HEK293 (cell line): ENCODE data around the gene IQCE.
A peak's percentile ranks its signal among the peaks of the same experiment; 100 is the strongest.

Experiments
- BCL11A ChIP-seq: fragments of 450-650 bp; formaldehyde crosslinking; IDR thresholded peaks from 2 replicates; pipeline ENCODE4 v1.5.1; 2016; ENCODE audit warnings: low read depth, missing biosample characterization, missing genetic modification characterization
- EGR2 ChIP-seq: fragments of 450-650 bp; formaldehyde crosslinking; IDR thresholded peaks from 2 replicates; pipeline ENCODE4 v1.5.1; 2016; ENCODE audit warnings: low read depth, missing biosample characterization, missing genetic modification characterization
- GLI2 ChIP-seq: fragments of 450-650 bp; formaldehyde crosslinking; IDR thresholded peaks from 2 replicates; pipeline ENCODE4; 2017; ENCODE audit warnings: missing biosample characterization, missing genetic modification characterization, low read depth, borderline replicate concordance
- KLF9 ChIP-seq: fragments of 450-650 bp; formaldehyde crosslinking; IDR thresholded peaks from 2 replicates; pipeline ENCODE4 v1.5.1; 2016; ENCODE audit warnings: missing biosample characterization, missing genetic modification characterization, low read depth
- REPIN1 ChIP-seq: fragments of 450-650 bp; formaldehyde crosslinking; IDR thresholded peaks from 2 replicates; pipeline ENCODE4 v1.5.1; 2017; ENCODE audit warnings: missing biosample characterization, missing genetic modification characterization, low read depth
- ZBTB1 ChIP-seq: fragments of 450-650 bp; formaldehyde crosslinking; IDR thresholded peaks from 2 replicates; pipeline ENCODE4 v1.5.1; 2016; ENCODE audit warnings: missing biosample characterization, missing genetic modification characterization
- ZBTB11 ChIP-seq: fragments of 450-650 bp; formaldehyde crosslinking; conservative IDR thresholded peaks from 2 replicates; pipeline ENCODE4 v1.5.1; 2016; ENCODE audit warnings: low read depth, missing biosample characterization, missing genetic modification characterization
- ZBTB17 ChIP-seq: fragments of 450-650 bp; formaldehyde crosslinking; IDR thresholded peaks from 2 replicates; pipeline ENCODE4 v1.5.1; 2016; ENCODE audit warnings: missing biosample characterization, missing genetic modification characterization
- ZBTB20 ChIP-seq: fragments of 450-650 bp; formaldehyde crosslinking; IDR thresholded peaks from 2 replicates; pipeline ENCODE4 v1.5.1; 2016; ENCODE audit warnings: missing biosample characterization, missing genetic modification characterization
- ZBTB49 ChIP-seq: fragments of 450-650 bp; formaldehyde crosslinking; IDR thresholded peaks from 2 replicates; pipeline ENCODE4 v1.5.1; 2016; ENCODE audit warnings: missing biosample characterization, missing genetic modification characterization, low read depth
- ZBTB6 ChIP-seq: fragments of 450-650 bp; formaldehyde crosslinking; IDR thresholded peaks from 2 replicates; pipeline ENCODE4 v1.5.1; 2017; ENCODE audit warnings: missing biosample characterization, missing genetic modification characterization
- ZNF140 ChIP-seq: fragments of 450-650 bp; formaldehyde crosslinking; IDR thresholded peaks from 2 replicates; pipeline ENCODE4 v1.5.1; 2016; ENCODE audit warnings: missing biosample characterization, missing genetic modification characterization
- ZNF266 ChIP-seq: fragments of 450-650 bp; formaldehyde crosslinking; IDR thresholded peaks from 2 replicates; pipeline ENCODE4 v1.5.1; 2016; ENCODE audit warnings: missing biosample characterization, missing genetic modification characterization, low read depth
- ZNF350 ChIP-seq: fragments of 450-650 bp; formaldehyde crosslinking; IDR thresholded peaks from 2 replicates; pipeline ENCODE4 v1.5.0; 2017; ENCODE audit warnings: missing biosample characterization, mild to moderate bottlenecking, missing genetic modification characterization
- ZNF433 ChIP-seq: fragments of 450-650 bp; formaldehyde crosslinking; IDR thresholded peaks from 2 replicates; pipeline ENCODE4 v1.5.1; 2016; ENCODE audit warnings: missing biosample characterization, missing genetic modification characterization, low read depth
- ZNF449 ChIP-seq: fragments of 450-650 bp; formaldehyde crosslinking; IDR thresholded peaks from 2 replicates; pipeline ENCODE4 v1.5.1; 2017; ENCODE audit warnings: missing biosample characterization, mild to moderate bottlenecking, missing genetic modification characterization, moderate library complexity
- ZNF514 ChIP-seq: fragments of 450-650 bp; formaldehyde crosslinking; IDR thresholded peaks from 2 replicates; pipeline ENCODE4 v1.5.1; 2016; ENCODE audit warnings: missing biosample characterization, missing genetic modification characterization
- ZNF558 ChIP-seq: fragments of 450-650 bp; formaldehyde crosslinking; IDR thresholded peaks from 2 replicates; pipeline ENCODE4 v1.5.1; 2016; ENCODE audit warnings: missing biosample characterization, missing genetic modification characterization
- ZNF639 ChIP-seq: fragments of 450-650 bp; formaldehyde crosslinking; IDR thresholded peaks from 2 replicates; pipeline ENCODE4 v1.5.1; 2016; ENCODE audit warnings: missing biosample characterization, missing genetic modification characterization
- TF ChIP-seq, protein P1 (sequence below): fragments of 450-650 bp; formaldehyde crosslinking; IDR thresholded peaks from 2 replicates; pipeline ENCODE4 v1.5.1; 2016; ENCODE audit warnings: missing biosample characterization, missing genetic modification characterization
- TF ChIP-seq, protein P2 (sequence below): fragments of 450-650 bp; formaldehyde crosslinking; optimal IDR thresholded peaks from 2 replicates; pipeline ENCODE3; 2016; ENCODE audit warnings: missing biosample characterization, mild to moderate bottlenecking, missing genetic modification characterization

Gene IQCE

GRCh38 chr7:2525658-2526630 is 32.8 kb upstream of the IQCE start (continued):
- TF ChIP-seq ZBTB11 (tag by site-specific recombination) (no peak), BCL11A (tag by site-specific recombination) (no peak), EGR2 (no peak), ZNF449 (no peak), REPIN1 (tag by site-specific recombination) (no peak), ZNF350 (no peak), ZNF140 (no peak), ZNF558 (no peak), ZBTB17 (tag by site-specific recombination) (peak; percentile 76), ZNF433 (tag by site-specific recombination) (no peak), ZBTB49 (tag by site-specific recombination) (no peak), ZNF514 (tag by site-specific recombination) (no peak), ZNF266 (tag by site-specific recombination) (no peak), ZBTB6 (tag by site-specific recombination) (no peak), ZNF639 (tag by site-specific recombination) (no peak), GLI2 (tag by site-specific recombination) (no peak), ZBTB20 (tag by site-specific recombination) (no peak), KLF9 (tag by site-specific recombination) (no peak), ZBTB1 (tag by site-specific recombination) (no peak)
- TF ChIP-seq, protein P1, sequence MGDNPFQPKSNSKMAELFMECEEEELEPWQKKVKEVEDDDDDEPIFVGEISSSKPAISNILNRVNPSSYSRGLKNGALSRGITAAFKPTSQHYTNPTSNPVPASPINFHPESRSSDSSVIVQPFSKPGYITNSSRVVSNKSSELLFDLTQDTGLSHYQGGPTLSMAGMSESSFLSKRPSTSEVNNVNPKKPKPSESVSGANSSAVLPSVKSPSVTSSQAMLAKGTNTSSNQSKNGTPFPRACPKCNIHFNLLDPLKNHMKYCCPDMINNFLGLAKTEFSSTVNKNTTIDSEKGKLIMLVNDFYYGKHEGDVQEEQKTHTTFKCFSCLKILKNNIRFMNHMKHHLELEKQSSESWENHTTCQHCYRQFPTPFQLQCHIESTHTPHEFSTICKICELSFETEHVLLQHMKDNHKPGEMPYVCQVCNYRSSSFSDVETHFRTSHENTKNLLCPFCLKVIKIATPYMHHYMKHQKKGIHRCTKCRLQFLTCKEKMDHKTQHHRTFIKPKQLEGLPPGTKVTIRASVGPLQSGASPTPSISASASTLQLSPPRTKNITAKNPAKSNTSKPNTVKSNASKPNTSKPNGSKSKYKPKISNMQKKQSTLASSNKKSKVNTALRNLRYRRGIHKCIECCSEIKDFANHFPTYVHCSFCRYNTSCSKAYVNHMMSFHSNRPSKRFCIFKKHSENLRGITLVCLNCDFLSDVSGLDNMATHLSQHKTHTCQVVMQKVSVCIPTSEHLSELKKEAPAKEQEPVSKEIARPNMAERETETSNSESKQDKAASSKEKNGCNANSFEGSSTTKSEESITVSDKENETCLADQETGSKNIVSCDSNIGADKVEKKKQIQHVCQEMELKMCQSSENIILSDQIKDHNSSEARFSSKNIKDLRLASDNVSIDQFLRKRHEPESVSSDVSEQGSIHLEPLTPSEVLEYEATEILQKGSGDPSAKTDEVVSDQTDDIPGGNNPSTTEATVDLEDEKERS (tag by site-specific recombination) = no peak
- TF ChIP-seq, protein P2, sequence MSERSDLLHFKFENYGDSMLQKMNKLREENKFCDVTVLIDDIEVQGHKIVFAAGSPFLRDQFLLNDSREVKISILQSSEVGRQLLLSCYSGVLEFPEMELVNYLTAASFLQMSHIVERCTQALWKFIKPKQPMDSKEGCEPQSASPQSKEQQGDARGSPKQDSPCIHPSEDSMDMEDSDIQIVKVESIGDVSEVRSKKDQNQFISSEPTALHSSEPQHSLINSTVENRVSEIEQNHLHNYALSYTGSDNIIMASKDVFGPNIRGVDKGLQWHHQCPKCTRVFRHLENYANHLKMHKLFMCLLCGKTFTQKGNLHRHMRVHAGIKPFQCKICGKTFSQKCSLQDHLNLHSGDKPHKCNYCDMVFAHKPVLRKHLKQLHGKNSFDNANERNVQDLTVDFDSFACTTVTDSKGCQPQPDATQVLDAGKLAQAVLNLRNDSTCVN (tag by site-specific recombination) = no peak
